ENCODE data around the gene RGS7.

Gene RGS7

GRCh38 chr1:241079047-241079446 lies 278.0 kb downstream of the RGS7 start:
- no peak for DNase-seq (ENCODE audit: low read depth)

GRCh38 chr1:241077386-241078147 lies 279.4 kb downstream of the RGS7 start:
- DNase-seq (ENCODE audit: low read depth), result no peak

GRCh38 chr1:241074507-241074906 lies 282.5 kb downstream of the RGS7 start:
- DNase-seq (ENCODE audit: low read depth), result no peak

- DNase-seq (ENCODE audit: low read depth), result no peak
Measured at GRCh38 chr1:241068359-241068758, 288.6 kb downstream of the RGS7 start.

GRCh38 chr1:241063276-241063675 lies 293.7 kb downstream of the RGS7 start:
- no peak for DNase-seq (ENCODE audit: low read depth)

- DNase-seq (ENCODE audit: low read depth), result no peak
Measured at GRCh38 chr1:241061062-241061461, 295.9 kb downstream of the RGS7 start.

GRCh38 chr1:241048622-241049021 lies 308.4 kb downstream of the RGS7 start:
- no peak for DNase-seq (ENCODE audit: low read depth)

- DNase-seq (ENCODE audit: low read depth), result no peak
Measured at GRCh38 chr1:241045659-241046058, 311.3 kb downstream of the RGS7 start.

- DNase-seq (ENCODE audit: low read depth), result no peak
Measured at GRCh38 chr1:241034203-241034936, 322.6 kb downstream of the RGS7 start.

- DNase-seq (ENCODE audit: low read depth), result no peak
Measured at GRCh38 chr1:241024834-241025233, 332.2 kb downstream of the RGS7 start.

- DNase-seq (ENCODE audit: low read depth), result peak; percentile 25
Measured at GRCh38 chr1:241022366-241022765, 334.6 kb downstream of the RGS7 start.

- no peak for DNase-seq (ENCODE audit: low read depth)
Measured at GRCh38 chr1:241020851-241021697, 335.9 kb downstream of the RGS7 start.

GRCh38 chr1:241012708-241013340 lies 344.2 kb downstream of the RGS7 start:
- DNase-seq (ENCODE audit: low read depth), result no peak

GRCh38 chr1:241007668-241008067 lies 349.3 kb downstream of the RGS7 start:
- DNase-seq (ENCODE audit: low read depth), result no peak

- DNase-seq (ENCODE audit: low read depth), result no peak
Measured at GRCh38 chr1:240999826-241000225, 357.2 kb downstream of the RGS7 start.

GRCh38 chr1:240998441-240999015 lies 358.5 kb downstream of the RGS7 start:
- no peak for DNase-seq (ENCODE audit: low read depth)

- DNase-seq (ENCODE audit: low read depth), result no peak
Measured at GRCh38 chr1:240998024-240998423, 359.0 kb downstream of the RGS7 start.

- no peak for DNase-seq (ENCODE audit: low read depth)
Measured at GRCh38 chr1:240993004-240993403, 364.0 kb downstream of the RGS7 start.

- no peak for DNase-seq (ENCODE audit: low read depth)
Measured at GRCh38 chr1:240991230-240991629, 365.8 kb downstream of the RGS7 start.

GRCh38 chr1:240987928-240988327 lies 369.1 kb downstream of the RGS7 start:
- peak; percentile 36 for DNase-seq (ENCODE audit: low read depth)

- DNase-seq (ENCODE audit: low read depth), result no peak
Measured at GRCh38 chr1:240985081-240985480, 371.9 kb downstream of the RGS7 start.

GRCh38 chr1:240980342-240980741 lies 376.7 kb downstream of the RGS7 start:
- no peak for DNase-seq (ENCODE audit: low read depth)

Measured in HS-5 (cell line).